GM13976 (cell line): ENCODE results near the gene STRA6.

Experiments
- DNase-seq: peaks from one replicate; pipeline ENCODE4 v3.0.0; 2012; ENCODE audit warnings: low spot score
- CTCF ChIP-seq: IDR thresholded peaks from 2 replicates; pipeline ENCODE4 v1.5.1; 2012; ENCODE audit warnings: borderline replicate concordance, mild to moderate bottlenecking; ENCODE audit not compliant: insufficient read depth; ENCODE audit errors: extremely low read depth, missing control alignments, control extremely low read depth
- in situ Hi-C: fragments of 300-500 bp; cut with MboI; formaldehyde crosslinking; loops from one replicate; pipeline ENCODE4 v1.12.0; 2022; ENCODE audit warnings: low sequenced_read_pairs, mixed read lengths, inconsistent platforms; ENCODE audit not compliant: unreplicated experiment

Gene STRA6

GRCh38 chr15:74201710-74202420, 722 bp downstream of the STRA6 start:
- in situ Hi-C loops, result no loop called here

GRCh38 chr15:74200871-74201419, 1.6 kb downstream of the STRA6 start:
- DNase-seq, result no peak
- TF ChIP-seq CTCF, result no peak
- in situ Hi-C loops, result no loop called here

More at GRCh38 chr15:74201710-74202420, 722 bp downstream of the STRA6 start:
- no peak for DNase-seq
- no peak for TF ChIP-seq CTCF

- no peak for TF ChIP-seq CTCF
- in situ Hi-C loops, result no loop called here
- no peak for DNase-seq
Observed at GRCh38 chr15:74200412-74200815, 2.2 kb downstream of the STRA6 start.

GRCh38 chr15:74199297-74199652, 3.3 kb downstream of the STRA6 start:
- DNase-seq, result no peak
- TF ChIP-seq CTCF, result no peak
- in situ Hi-C loops, result no loop called here

- DNase-seq, result no peak
- in situ Hi-C loops, result no loop called here
- TF ChIP-seq CTCF, result no peak
Observed at GRCh38 chr15:74197176-74197965, 5.2 kb downstream of the STRA6 start.

- DNase-seq, result no peak
Observed at GRCh38 chr15:74196175-74196574, 6.4 kb downstream of the STRA6 start.

More at GRCh38 chr15:74196175-74196574, 6.4 kb downstream of the STRA6 start:
- in situ Hi-C loops, result no loop called here
- TF ChIP-seq CTCF, result no peak
